Tongue (tissue), 2 donors: Measurements from ENCODE around the gene RRP36. TPM values are rescaled to one million over a fixed set of nuclear protein-coding genes. Genes with fewer than 3 reads are reported as not detected.
"Not testable (repeated sequence)": the region's sequence is repeated elsewhere in the genome, so short reads cannot be mapped to it uniquely, and the experiment has no call there.

Source experiments
- DNase-seq: peaks from one replicate; pipeline ENCODE4 v3.0.0-alpha.2; 2015
- total RNA-seq: library from RNA; depleted of rRNA; stranded (reverse); fragments of >200 nt; gene quantifications from one replicate; pipeline ENCODE4 v1.2.3, GENCODE V29; 2014

The RRP36 gene
- total RNA-seq: 45.0 TPM

- DNase-seq: peak; percentile 87
These were observed at the start of gene RRP36 for GRCh38 chr6:43021270-43022047. TSS of gene RRP36 (plus strand) at chr6:43021623. CDS start at chr6:43021655, 32 bp downstream.

- DNase-seq: no peak
These were observed 49.6 kb upstream of the RRP36 start for GRCh38 chr6:42971746-42972327.

GRCh38 chr6:42973926-42974325 lies 47.5 kb upstream of the RRP36 start:
- no peak for DNase-seq

- DNase-seq: no peak
These were observed 46.4 kb upstream of the RRP36 start for GRCh38 chr6:42974919-42975505.

- DNase-seq: no peak
These were observed 43.0 kb upstream of the RRP36 start for GRCh38 chr6:42978487-42978838.

- peak; percentile 94 for DNase-seq
These were observed 42.4 kb upstream of the RRP36 start, which contains the start of gene PEX6 for GRCh38 chr6:42978839-42979522. TSS of gene PEX6 (minus strand) at chr6:42979181. CDS start at chr6:42979150, 31 bp downstream.

- DNase-seq: no peak
These were observed 41.8 kb upstream of the RRP36 start for GRCh38 chr6:42979523-42980177.

GRCh38 chr6:42981836-42982235 lies 39.6 kb upstream of the RRP36 start:
- DNase-seq: no peak

- peak; percentile 99 for DNase-seq
These were observed 37.2 kb upstream of the RRP36 start, which contains the start of gene PPP2R5D for GRCh38 chr6:42984001-42984923. TSS of gene PPP2R5D (plus strand) at chr6:42984570. CDS start at chr6:42984678, 108 bp downstream.

- peak; percentile 36 for DNase-seq
These were observed 36.4 kb upstream of the RRP36 start for GRCh38 chr6:42984924-42985475.

GRCh38 chr6:42987533-42988451 lies 33.6 kb upstream of the RRP36 start:
- no peak for DNase-seq

GRCh38 chr6:42988486-42989020 lies 32.9 kb upstream of the RRP36 start:
- DNase-seq: peak; percentile 46

- DNase-seq: no peak
These were observed 31.5 kb upstream of the RRP36 start for GRCh38 chr6:42989923-42990322.

- DNase-seq: no peak
These were observed 28.0 kb upstream of the RRP36 start for GRCh38 chr6:42993445-42993844.

GRCh38 chr6:42996513-42996912 lies 24.9 kb upstream of the RRP36 start:
- no peak for DNase-seq

- DNase-seq: not testable (repeated sequence)
These were observed 23.2 kb upstream of the RRP36 start for GRCh38 chr6:42998205-42998604.

GRCh38 chr6:43001843-43002242 lies 19.6 kb upstream of the RRP36 start:
- DNase-seq: no peak

GRCh38 chr6:43005844-43006243 lies 15.6 kb upstream of the RRP36 start:
- DNase-seq: no peak

GRCh38 chr6:43006251-43006650 lies 15.2 kb upstream of the RRP36 start:
- DNase-seq: no peak
